GM18861 (cell line): ENCODE data around the gene FIBIN.
"Not testable (repeated sequence)": the region's sequence is repeated elsewhere in the genome, so short reads cannot be mapped to it uniquely, and the experiment has no call there.

ENCODE experiments used
- ATAC-seq: cut with Tn5 transposase; IDR thresholded peaks from one replicate; pipeline ENCODE4 v1.9.1; 2021; ENCODE audit not compliant: unreplicated experiment

FIBIN gene

DNA sequence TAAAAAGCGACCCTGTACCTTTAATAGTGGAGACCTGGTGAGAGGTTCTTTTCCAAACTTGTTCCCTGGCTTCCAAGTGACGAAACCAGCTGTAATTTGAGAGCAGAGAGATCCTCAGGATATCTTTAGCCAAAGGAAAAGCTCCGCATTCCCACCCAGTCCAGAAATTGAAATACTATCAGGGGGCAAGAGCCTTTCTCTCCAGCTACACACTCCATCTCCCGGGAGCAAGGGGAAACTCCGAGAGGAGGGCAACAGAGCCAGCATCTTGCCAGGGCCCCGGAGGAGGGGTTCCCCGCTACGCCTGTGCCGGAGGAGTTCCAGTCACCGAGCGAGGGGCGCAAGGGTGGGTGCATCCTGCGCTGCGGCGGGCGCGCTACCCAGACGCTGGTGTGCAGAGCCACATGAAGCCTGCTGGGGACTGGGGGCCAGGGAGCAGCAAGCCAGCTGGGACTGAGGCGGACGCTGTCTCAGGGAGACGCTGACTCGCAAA is at the start of gene FIBIN:
Gene FIBIN (plus strand): TSS at position 148 of the 493 bp plus-strand sequence. CDS start 415 bp downstream, outside the sequence.
- no peak for ATAC-seq

DNA sequence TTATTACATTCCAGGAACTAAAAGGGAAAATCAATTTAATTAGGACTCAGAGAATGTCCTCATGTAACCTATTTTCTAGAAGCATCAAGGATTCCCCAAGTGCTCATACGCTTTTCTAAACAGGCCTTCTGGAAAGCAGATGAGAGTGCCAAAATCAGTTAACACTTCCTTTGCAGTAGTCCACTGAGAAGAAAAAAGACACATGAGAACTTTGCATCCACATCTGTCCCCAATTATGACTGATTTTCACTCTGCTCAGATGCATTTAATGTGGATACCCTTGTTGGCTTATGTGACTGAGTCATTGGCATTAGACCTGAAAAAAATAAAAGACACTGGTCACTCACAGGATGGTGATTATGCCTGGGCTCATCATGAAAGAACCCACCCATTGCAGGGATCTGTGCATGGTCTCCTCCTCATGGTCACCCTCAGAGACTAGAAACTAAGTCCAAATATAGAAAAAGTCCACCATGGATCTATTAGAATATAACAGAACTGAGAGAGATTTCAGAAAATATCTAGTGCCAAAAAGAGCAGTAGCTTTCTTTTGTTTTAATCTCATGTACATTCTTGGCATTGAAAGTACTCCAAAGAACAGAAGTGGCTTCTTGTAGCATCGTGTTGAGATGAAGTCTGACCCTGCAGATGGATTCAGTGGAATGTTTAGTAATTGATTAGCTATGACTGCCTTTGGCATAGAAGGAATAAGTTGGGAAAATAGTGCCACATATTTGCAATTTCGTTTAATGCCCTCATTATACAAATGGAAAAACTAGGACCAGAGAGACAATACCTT is 48.8 kb upstream of the FIBIN start:
- no peak for ATAC-seq

DNA sequence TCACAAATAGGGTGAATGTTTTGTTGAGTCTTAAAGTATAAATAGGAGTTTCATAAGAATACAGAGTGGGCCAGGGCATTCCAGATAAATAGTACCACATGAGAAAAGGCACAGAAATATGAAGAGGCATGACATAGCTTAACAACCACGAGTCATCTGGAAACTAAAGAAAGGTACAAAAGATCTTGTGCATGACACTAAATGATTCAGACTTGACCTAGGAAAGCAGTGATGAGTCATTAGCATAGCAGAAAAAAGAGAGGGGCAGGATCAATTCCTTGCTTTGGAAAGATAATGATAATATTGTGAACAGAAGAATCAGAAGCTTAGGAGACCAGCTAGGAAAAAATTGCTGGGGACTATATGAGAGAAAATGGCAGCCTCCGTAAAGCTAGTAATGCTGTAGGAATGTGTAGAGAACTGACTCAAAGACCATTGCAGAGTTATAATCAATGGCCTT is 47.6 kb upstream of the FIBIN start:
- no peak for ATAC-seq

DNA sequence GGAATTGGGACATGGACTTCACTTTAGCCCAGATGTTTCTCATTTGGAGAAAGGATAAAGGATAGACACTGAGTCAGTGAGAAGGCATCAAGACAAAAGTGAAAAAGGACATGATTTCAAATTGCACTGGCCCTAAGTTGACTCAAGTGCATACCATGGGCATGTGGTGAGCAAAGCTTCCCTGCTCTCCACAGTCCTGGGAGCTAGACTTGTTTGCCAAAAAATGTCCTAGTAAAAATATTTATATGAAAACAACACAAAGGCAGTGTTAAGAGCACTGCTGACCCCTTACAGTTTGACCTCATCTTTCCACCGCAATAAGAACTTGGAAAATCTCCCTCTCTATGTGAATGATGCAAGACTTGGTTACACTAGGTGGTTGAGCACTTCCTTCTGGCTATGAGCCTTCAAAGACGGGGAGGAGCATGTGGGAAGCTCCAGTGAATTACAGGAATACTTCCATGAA is 46.5 kb upstream of the FIBIN start:
- ATAC-seq = no peak

DNA sequence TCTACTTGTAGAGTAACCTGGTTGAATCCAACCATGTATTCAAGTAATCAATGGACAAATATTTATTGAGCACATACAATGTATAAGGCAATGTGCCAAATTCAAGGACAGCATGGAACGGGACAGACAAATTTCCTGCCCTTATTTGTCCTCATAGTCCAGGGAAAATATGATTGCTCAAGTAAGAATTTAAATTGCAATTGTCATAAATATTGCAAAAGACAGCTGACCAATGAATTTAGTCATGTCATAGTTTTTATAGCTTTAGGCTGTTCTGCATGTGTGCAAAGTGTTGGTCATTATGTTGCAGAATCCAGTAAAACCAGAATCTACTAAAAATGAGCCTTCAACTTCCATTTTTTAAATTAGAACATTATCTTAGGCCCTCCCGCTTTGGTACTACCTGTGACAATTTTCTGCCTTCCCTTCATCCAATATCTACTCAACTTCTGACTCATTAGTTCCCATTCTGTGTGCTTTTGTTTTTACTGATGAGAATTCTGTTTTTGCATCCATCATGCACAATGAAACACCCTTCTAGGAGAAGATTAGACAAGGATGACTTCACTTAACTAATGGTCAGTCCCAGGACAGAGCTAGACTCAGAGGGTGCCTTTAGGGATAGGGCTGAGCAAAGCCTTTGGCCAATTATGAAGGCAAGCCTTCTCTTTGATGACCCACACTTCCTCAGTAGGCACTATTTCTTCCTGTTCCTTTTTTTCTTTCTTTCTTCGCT is 45.8 kb upstream of the FIBIN start:
- no peak for ATAC-seq

DNA sequence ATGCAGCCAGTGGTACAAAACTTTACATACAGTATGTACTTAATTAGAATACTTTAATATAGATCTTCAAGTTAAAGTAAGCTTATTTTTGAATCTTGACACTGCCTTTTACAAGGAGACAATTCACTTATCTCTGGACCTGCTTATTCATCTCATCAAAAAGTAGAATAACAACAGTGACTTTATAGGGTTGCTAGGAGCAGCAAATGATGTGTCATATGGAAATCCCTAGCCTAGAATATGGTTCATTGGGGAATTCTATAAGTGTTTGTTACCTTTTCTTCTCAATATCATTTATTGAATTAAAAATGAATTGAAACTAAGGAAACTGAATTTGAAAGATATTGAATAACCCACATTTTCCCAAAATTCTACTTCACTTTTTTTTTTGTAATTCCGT is 45.0 kb upstream of the FIBIN start:
- ATAC-seq = no peak

DNA sequence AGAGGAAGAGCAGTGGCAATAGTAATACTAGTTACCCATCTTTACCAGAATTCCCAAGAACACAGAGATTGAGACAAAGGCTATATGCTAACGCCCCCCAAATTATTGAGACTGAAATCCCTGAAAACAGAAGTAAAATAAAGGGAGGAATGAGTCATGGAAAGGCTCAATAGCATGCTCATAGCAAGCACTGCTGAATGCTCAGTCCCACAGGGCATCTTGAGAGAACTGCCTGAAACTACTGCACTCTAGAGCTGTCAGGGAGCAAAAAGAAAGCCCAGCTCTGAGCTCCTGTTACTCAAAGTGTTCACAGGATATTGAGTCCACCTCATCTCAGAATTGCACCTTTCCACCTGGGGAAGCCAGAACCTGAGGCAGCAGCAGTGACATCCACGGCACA is 44.1 kb upstream of the FIBIN start:
- ATAC-seq = no peak

DNA sequence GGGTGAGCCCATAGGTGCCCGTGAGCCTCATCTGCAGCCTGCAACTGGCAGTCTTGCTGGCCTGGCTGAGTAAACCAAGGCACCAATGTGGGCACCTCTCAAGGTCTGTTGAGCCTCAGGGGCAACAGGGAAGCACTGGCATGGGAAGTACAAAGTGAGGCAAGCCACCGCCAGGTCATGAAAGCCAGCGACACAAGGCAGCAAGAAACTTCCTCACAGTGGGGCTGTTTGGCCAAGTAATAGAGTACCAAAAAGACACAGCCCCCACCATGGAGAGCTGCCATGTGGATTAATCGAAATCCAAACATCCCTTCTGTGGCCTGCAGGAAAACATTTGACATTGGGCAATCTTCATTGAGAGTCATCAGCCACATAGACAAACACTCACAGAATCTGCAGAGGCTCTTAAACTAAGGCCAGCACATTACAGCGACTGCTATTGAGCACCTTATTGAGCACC is 43.6 kb upstream of the FIBIN start:
- ATAC-seq = no peak

DNA sequence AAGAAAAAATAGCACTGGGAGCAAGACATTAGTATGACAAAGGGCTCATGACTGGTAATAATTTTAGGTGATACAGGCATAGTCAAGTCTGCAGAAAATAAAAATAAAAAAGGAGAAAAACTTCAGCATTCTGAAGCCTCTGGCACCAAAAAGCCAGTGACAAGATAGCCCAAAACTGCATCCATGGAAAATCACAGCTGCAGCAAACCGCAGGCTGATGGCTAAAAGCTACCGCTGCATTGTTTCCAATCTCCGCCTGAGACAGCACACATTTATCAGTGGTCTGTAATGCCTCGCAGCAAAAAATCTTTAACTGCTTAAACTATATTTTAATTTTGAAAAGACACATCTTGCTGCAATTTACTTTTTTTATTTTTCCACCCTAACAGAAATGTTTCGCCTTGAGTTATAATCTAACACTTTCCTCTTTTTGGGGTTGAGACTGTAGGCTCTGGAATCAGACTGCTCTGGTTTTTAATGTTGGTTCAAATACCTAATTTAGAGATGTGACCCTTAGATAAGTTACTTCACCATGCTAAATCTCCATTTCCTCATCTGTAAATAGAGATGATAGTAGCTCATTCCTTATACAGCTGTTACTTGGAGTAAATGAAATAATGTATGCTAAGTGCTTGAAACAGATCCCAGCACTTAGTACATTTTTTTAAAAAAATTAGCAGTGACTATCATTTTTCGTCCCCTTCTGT is 42.0 kb upstream of the FIBIN start:
- ATAC-seq = no peak

DNA sequence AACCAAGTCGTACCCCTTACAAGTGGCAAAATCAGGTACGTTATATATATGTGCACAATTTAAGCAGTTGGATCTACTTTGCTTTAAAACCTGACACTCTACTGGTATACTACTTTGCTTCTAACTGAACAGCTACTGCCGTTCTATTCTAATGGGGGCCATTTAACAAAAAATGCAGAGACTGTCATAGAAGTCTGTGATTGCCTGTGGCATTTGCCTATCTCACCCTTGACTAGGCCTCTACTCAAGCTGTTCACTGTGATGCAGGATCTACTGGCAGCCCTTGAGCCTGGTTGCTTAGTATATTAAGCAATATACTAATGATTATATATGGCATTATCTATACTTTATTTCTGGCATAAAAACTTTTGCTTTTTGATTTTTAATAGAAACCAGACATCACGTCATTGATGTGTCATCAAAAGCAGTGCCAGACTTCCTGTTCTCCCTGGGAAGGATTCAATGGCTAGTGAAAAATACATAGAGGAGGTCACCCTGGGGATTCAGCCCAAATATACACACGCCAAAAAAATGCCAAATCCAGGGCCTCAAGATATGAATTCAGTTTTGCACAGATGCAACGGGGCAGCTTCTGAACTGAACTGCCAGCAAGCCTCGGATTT is 40.0 kb upstream of the FIBIN start:
- ATAC-seq = no peak

DNA sequence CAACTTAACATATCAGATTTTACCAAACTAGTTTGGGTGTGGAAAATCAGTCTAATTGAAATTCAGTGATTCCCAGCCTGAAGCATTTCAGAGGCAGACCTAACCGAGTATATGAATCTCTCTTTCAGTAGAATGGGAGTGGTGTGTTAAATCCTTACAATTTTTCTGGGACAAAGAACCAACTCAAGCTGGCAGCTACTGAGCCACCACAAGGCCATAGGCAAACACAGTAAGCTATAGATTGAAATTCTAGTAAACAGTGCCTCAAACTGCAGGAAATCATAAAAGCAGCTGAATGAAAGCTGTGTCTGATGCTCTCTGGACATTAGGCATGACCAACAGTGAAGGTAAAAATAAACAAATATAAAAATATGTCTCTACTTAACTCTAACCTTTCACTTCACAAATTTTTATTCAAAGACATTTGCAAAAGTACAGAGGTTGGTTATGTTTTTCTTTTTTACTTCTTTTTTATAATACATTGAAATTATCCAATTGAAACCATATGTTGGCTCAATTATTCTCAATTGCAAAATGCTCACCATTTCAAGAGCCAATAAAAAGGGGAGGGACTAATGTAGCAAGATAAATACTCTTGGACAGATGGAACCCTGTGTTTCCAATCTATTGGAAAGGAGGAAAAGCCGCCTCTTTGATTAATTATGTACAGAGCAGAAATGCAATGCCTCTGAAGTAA is 35.8 kb upstream of the FIBIN start:
- ATAC-seq = no peak

DNA sequence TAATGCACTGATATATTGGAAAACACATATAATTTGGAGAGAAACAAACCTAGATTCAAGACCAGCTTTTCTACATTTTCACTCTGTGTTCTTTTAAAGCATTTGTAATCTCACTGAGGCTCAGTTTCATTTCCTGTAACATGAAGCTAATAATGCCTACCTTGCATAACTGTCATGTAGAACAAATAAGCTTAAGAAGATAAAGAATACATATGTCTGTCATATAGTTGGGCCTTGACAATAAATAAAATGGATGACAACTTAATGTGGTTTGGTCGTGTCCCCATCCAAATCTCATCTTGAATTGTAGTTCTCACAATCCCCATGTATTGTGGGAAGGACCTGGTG is 35.2 kb upstream of the FIBIN start:
- ATAC-seq = no peak

DNA sequence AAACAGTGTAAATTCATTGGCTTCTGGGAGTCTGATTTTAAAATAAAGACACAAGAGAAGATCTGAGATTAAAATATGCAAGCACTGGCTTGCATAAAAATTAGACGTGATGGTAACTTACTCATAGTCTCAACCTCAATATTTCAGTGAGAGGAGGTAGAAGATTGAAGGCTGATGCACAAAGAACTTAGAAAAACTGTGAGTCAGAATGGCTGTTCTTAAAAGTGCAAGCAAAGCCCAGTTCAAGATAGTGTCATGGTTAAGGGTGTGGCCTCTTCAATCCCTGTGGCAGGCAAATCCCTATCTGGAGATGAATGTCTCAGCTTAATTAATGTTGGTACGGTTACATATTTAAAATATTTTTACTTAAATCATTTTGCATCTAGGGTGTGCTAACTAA is 33.6 kb upstream of the FIBIN start:
- no peak for ATAC-seq

DNA sequence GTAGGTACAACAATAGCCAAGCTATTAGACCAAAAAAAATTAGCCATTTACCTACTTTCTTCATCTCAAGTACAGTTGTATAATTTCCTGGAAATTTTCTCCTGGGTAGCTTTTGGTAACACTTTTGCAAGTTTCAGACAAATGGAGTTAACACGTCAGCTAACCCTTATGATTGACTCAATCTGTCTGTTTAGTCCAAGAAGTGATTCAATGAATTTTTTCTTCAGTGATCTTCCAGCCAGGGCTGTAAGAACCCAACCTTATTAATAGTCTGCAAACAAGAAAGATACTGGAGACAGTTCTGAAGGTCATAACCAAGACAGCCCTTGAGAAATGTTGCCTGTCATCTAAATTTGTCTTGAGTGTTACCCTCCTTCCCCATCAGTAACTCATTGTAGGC is 30.1 kb upstream of the FIBIN start:
- ATAC-seq = no peak

DNA sequence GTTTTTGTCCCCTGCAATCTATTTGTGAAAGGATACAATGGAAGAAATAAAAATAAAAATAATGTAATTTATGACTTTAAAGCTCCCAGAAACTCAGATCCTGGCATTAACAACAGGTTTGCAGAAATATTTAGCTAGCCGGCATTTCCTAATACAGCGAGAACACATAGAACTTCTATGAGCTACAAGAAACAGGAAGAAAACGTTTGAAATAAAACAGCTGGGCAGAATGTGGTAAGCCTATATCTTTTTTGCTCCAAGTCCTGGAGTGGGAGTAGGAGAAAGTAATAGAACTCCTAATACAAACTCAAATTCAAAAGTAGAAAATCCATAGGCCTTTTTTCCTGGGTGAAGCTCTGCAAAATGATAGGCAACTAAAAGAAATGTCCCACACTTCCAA is 29.6 kb upstream of the FIBIN start:
- no peak for ATAC-seq

DNA sequence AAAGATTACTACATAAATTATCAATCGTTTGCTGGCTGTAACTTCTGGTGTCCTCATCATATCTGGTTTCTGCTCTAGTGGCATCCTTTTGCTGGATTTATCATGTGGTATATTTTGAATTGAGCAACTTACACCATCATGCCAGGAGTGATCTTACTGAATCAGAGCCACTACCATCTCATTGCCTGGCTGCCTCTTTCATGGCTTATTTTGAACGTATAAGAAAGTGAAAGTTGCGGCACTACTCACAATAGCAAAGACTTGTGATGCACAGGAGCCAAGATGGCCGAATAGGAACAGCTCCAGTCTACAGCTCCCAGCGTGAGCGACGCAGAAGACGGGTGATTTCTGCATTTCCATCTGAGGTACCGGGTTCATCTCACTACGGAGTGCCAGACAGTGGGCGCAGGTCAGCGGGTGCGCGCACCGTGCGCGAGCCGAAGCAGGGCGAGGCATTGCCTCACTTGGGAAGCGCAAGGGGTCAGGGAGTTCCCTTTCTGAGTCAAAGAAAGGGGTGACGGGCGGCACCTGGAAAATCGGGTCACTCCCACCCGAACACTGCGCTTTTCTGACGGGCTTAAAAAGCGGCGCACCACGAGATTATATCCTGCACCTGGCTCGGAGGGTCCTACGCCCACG is 28.9 kb upstream of the FIBIN start:
- not testable (repeated sequence) for ATAC-seq

DNA sequence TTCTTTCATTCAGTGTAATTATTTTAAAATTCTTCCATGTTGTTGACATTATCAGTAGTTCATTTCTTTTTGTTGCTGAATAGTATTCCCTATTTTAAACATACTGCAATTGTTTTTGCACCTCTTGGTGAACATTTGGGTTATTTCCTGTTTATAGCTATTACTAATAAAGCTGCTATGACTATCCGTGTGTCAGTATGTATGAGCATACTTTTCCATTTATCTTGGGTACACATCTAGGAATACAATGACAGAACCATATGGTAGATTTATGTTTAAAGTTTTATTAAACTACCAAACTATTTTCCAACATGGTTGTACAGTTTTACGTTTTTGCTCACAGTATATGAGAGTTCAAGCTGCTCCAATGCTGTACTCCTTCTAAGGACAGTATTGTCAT is 22.0 kb upstream of the FIBIN start:
- ATAC-seq = no peak

DNA sequence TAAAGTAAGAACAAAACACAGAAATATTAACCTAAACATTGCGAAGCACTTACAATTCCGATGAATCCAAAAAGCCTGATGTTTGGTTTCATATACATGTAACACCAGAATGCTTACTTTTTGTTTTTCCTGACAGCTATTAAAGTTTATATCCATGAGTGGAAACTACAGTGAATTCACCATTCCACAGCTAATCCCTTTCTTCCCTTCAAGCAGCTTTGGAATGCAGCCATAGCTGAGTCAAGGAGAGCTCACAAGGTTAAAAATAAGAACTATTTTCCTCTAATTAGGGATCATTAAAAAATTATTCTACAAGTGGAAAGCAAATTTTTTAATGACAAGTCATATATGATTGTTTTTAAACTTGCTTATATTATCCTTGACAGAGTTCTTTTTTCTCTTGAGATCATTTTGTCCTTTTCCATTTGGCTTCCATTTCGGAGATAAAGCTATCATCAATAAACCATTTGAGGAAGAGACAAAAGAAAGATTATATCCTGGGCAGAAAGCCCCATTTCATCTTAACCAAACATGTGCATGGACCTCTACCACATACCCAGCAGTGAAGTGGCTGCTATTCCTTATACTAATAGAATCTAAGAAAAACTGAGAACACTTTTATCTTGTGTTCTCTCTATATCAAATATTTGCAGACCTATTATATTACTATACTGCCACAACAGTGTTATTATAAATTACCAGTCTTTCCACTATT is 19.7 kb upstream of the FIBIN start:
- no peak for ATAC-seq

DNA sequence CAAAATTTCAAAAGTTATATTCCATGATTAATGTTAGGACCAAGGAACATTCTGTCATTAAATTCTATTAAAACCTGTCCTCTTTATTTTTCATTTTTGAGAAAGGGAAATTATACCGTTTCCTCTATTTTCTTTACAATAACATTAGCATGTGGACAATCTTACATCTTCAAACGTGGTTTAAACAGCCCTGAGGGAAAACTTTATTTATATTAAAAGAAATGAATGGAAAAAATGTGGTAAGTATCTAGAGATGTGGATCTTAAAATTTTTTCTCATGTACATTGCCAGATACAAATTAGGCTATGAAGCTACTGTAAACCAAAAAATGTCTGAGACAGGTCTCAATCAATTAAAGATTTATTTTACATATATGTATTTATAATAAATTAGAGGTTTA is 18.9 kb upstream of the FIBIN start:
- ATAC-seq = no peak
